ENCODE measurements around the gene CFDP1.

Gene CFDP1

GRCh38 chr16:75246504-75247205, 186.6 kb downstream of the CFDP1 start:
- no peak overlapping the region for H3K4me3 ChIP-seq (ENCODE audit: low read depth, low read length)
- peaks cover 4% of the 10 kb centered on the region for H3K4me1 ChIP-seq (ENCODE audit: control insufficient read depth, insufficient read depth, low read length)
- H3K27me3 ChIP-seq (ENCODE audit: control insufficient read depth, insufficient read depth, low read length) = no peaks in the 10 kb centered on the region
- no peaks in the 10 kb centered on the region for H3K9me3 ChIP-seq (ENCODE audit: control insufficient read depth, insufficient read depth, low read length)
- peaks cover 22% of the 10 kb centered on the region for H3K36me3 ChIP-seq (ENCODE audit: control insufficient read depth, insufficient read depth, low read length)
- H3K9ac ChIP-seq (ENCODE audit: low read depth, low read length) = no peak overlapping the region

GRCh38 chr16:75244844-75245758, 188.2 kb downstream of the CFDP1 start:
- H3K4me1 ChIP-seq (ENCODE audit: control insufficient read depth, insufficient read depth, low read length) = peaks cover 4% of the 10 kb centered on the region
- H3K9ac ChIP-seq (ENCODE audit: low read depth, low read length) = peak overlapping the region; percentile 70
- H3K9me3 ChIP-seq (ENCODE audit: control insufficient read depth, insufficient read depth, low read length) = no peaks in the 10 kb centered on the region
- no peaks in the 10 kb centered on the region for H3K27me3 ChIP-seq (ENCODE audit: control insufficient read depth, insufficient read depth, low read length)
- H3K4me3 ChIP-seq (ENCODE audit: low read depth, low read length) = no peak overlapping the region
- peaks cover 32% of the 10 kb centered on the region for H3K36me3 ChIP-seq (ENCODE audit: control insufficient read depth, insufficient read depth, low read length)

- Histone ChIP-seq H3K9me3 (ENCODE audit: control insufficient read depth, insufficient read depth, low read length) (no peaks in the 10 kb centered on the region), H3K9ac (ENCODE audit: low read depth, low read length) (peak overlapping the region; percentile 65), H3K4me3 (ENCODE audit: low read depth, low read length) (no peak overlapping the region), H3K4me1 (ENCODE audit: control insufficient read depth, insufficient read depth, low read length) (peaks cover 4% of the 10 kb centered on the region), H3K36me3 (ENCODE audit: control insufficient read depth, insufficient read depth, low read length) (peaks cover 37% of the 10 kb centered on the region), H3K27me3 (ENCODE audit: control insufficient read depth, insufficient read depth, low read length) (no peaks in the 10 kb centered on the region)
Observed at GRCh38 chr16:75244225-75244809, 189.0 kb downstream of the CFDP1 start.

Measured in iPS-15b (cell line).